IMR-90 (cell line): Measurements from ENCODE around the gene ZNF609. TPM values are rescaled to one million over a fixed set of nuclear protein-coding genes. Genes with fewer than 3 reads are reported as not detected.

Experiments used
- ATAC-seq: fragments of 200-7000 bp; cut with Tn5 transposase; 2 replicates; pipeline ENCODE4 v1.9.1; 2020; ENCODE audit warnings: low read depth, mild to moderate bottlenecking, moderate library complexity
- BruUV-seq: library from RNA; stranded (reverse); fragments of 400-500 nt; replicated peaks from 2 replicates; lab custom pipeline; 2021; lab: Mats Ljungman, UMichigan
- CTCF ChIA-PET: fragments of 300-600 bp; formaldehyde crosslinking; extraction: SDS; loops from one replicate; lab custom pipeline; 2021; ENCODE audit warnings: antibody characterized with exemption; lab: Yijun Ruan, JAX
- POLR2A ChIA-PET: fragments of 300-600 bp; sonication (Branson Sonifier 250); formaldehyde crosslinking; loops from one replicate; lab custom pipeline; 2022; ENCODE audit warnings: antibody characterized with exemption; ENCODE audit not compliant: unreplicated experiment; lab: Charles Lee
- DNase-seq: peaks from one replicate; pipeline ENCODE4 v3.0.0; 2013
- H2AFZ ChIP-seq: replicated peaks from 2 replicates; pipeline ENCODE3; 2013; ENCODE audit warnings: low read length, mild to moderate bottlenecking; ENCODE audit not compliant: poor library complexity
- H2AK5ac ChIP-seq: 2 replicates; pipeline ENCODE4 v1.6.1; 2013; ENCODE audit warnings: low read depth, low read length, inconsistent platforms
- H2AK9ac ChIP-seq: replicated peaks from 2 replicates; pipeline ENCODE3; 2013; ENCODE audit warnings: mild to moderate bottlenecking, low read depth, low read length, moderate library complexity; ENCODE audit not compliant: poor library complexity
- H2BK120ac ChIP-seq: 2 replicates; pipeline ENCODE4 v1.6.1; 2013; ENCODE audit warnings: low read depth, low read length, inconsistent platforms
- H2BK15ac ChIP-seq: 3 replicates; pipeline ENCODE4 v1.6.1; 2013; ENCODE audit warnings: low read depth, low read length, inconsistent platforms
- H2BK20ac ChIP-seq: 2 replicates; pipeline ENCODE4 v1.6.1; 2013; ENCODE audit warnings: low read depth, mild to moderate bottlenecking, inconsistent platforms, low read length, moderate library complexity
- H2BK5ac ChIP-seq: 2 replicates; pipeline ENCODE4 v1.6.1; 2013; ENCODE audit warnings: mild to moderate bottlenecking, low read depth, low read length, inconsistent platforms; ENCODE audit not compliant: poor library complexity, severe bottlenecking
- H3K14ac ChIP-seq: replicated peaks from 2 replicates; pipeline ENCODE4 v1.6.1; 2013; ENCODE audit warnings: low read depth, low read length, inconsistent platforms
- H3K18ac ChIP-seq: 2 replicates; pipeline ENCODE4 v1.6.1; 2013; ENCODE audit warnings: low read depth, low read length, control low read depth
- H3K23ac ChIP-seq: 2 replicates; pipeline ENCODE4 v1.6.1; 2013; ENCODE audit warnings: low read depth, low read length, inconsistent platforms
- H3K27ac ChIP-seq: 2 replicates; pipeline ENCODE4 v1.5.1; 2013; ENCODE audit warnings: mild to moderate bottlenecking, control low read depth, low read length; ENCODE audit not compliant: insufficient read depth
- H3K27me3 ChIP-seq: 2 replicates; pipeline ENCODE4 v1.6.1; 2013; ENCODE audit warnings: low read length; ENCODE audit not compliant: control insufficient read depth, insufficient read depth
- H3K36me3 ChIP-seq: 2 replicates; pipeline ENCODE4 v1.6.1; 2013; ENCODE audit warnings: low read length, mixed read lengths; ENCODE audit not compliant: control insufficient read depth, insufficient read depth
- H3K4ac ChIP-seq: 2 replicates; pipeline ENCODE4 v1.6.1; 2013; ENCODE audit warnings: low read depth, low read length, inconsistent platforms
- H3K4me1 ChIP-seq: 2 replicates; pipeline ENCODE4 v1.6.1; 2013; ENCODE audit warnings: low read length, mixed read lengths; ENCODE audit not compliant: control insufficient read depth, insufficient read depth
- H3K4me2 ChIP-seq: 2 replicates; pipeline ENCODE4 v1.6.1; 2013; ENCODE audit warnings: low read depth, mild to moderate bottlenecking, control low read depth, low read length, moderate library complexity
- H3K4me3 ChIP-seq: 2 replicates; pipeline ENCODE4 v1.5.1; 2013; ENCODE audit warnings: low read depth, mild to moderate bottlenecking, control low read depth, low read length, moderate library complexity; ENCODE audit not compliant: insufficient read depth
- H3K56ac ChIP-seq: 2 replicates; pipeline ENCODE4 v1.6.1; 2013; ENCODE audit warnings: low read length, inconsistent platforms; ENCODE audit not compliant: insufficient read depth; ENCODE audit errors: extremely low read depth
- H3K79me1 ChIP-seq, 2 experiments: 2 replicates each; pipeline ENCODE4 v1.6.1; 2013; ENCODE audit warnings: low read length in 2 of 2, inconsistent platforms in 1 of 2, low read depth in 1 of 2
- H3K9ac ChIP-seq: 2 replicates; pipeline ENCODE4 v1.6.1; 2013; ENCODE audit warnings: low read depth, low read length, control low read depth
- H3K9me1 ChIP-seq: 2 replicates; pipeline ENCODE4 v1.6.1; 2013; ENCODE audit warnings: low read length, inconsistent platforms; ENCODE audit not compliant: insufficient read depth
- H3K9me3 ChIP-seq: 2 replicates; pipeline ENCODE4 v1.6.1; 2013; ENCODE audit warnings: low read length; ENCODE audit not compliant: control insufficient read depth, insufficient read depth
- H4K20me1 ChIP-seq: 2 replicates; pipeline ENCODE4 v1.6.1; 2013; ENCODE audit warnings: low read length, inconsistent platforms; ENCODE audit not compliant: insufficient read depth
- H4K5ac ChIP-seq: 2 replicates; pipeline ENCODE4 v1.6.1; 2013; ENCODE audit warnings: mild to moderate bottlenecking, low read depth, low read length, control low read depth
- H4K8ac ChIP-seq, 2 experiments: 2 replicates each; pipeline ENCODE4 v1.6.1; 2013; ENCODE audit warnings: low read depth in 2 of 2, low read length in 2 of 2, control low read depth in 1 of 2, inconsistent platforms in 1 of 2
- H4K91ac ChIP-seq: 2 replicates; pipeline ENCODE4 v1.6.1; 2013; ENCODE audit warnings: low read depth, low read length, inconsistent platforms; ENCODE audit not compliant: insufficient read depth
- BHLHE40 ChIP-seq: fragments of 150-350 bp; IDR thresholded peaks from 2 replicates; pipeline ENCODE4 v1.6.1; 2016; ENCODE audit warnings: mild to moderate bottlenecking, low read depth, low read length
- CEBPB ChIP-seq: IDR thresholded peaks from 2 replicates; pipeline ENCODE4 v1.6.1; 2012; ENCODE audit warnings: low read depth, low read length, improper control_type of control experiment
- CHD1 ChIP-seq: IDR thresholded peaks from 2 replicates; pipeline ENCODE4 v1.6.1; 2012; ENCODE audit warnings: low read depth, low read length, improper control_type of control experiment
- FOS ChIP-seq: fragments of 150-350 bp; IDR thresholded peaks from 2 replicates; pipeline ENCODE4 v1.6.1; 2016; ENCODE audit warnings: low read depth, low read length
- MAFK ChIP-seq: IDR thresholded peaks from 2 replicates; pipeline ENCODE4 v1.6.1; 2012; ENCODE audit warnings: low read depth, low read length, improper control_type of control experiment
- MAZ ChIP-seq: IDR thresholded peaks from 2 replicates; pipeline ENCODE4 v1.6.1; 2012; ENCODE audit warnings: low read depth, mild to moderate bottlenecking, low read length, improper control_type of control experiment, moderate library complexity, borderline replicate concordance
- MXI1 ChIP-seq: IDR thresholded peaks from 2 replicates; pipeline ENCODE4 v1.6.1; 2012; ENCODE audit warnings: low read depth, mild to moderate bottlenecking, low read length, moderate library complexity, borderline replicate concordance
- NFE2L2 ChIP-seq: fragments of 150-350 bp; IDR thresholded peaks from 2 replicates; pipeline ENCODE4 v1.6.1; 2016; ENCODE audit warnings: low read depth, mild to moderate bottlenecking, low read length
- POLR2A ChIP-seq: IDR thresholded peaks from 2 replicates; pipeline ENCODE4 v1.6.1; 2012; ENCODE audit warnings: mild to moderate bottlenecking, low read depth, low read length
- RAD21 ChIP-seq: IDR thresholded peaks from 2 replicates; pipeline ENCODE4 v1.6.1; 2012; ENCODE audit warnings: low read length, improper control_type of control experiment
- RCOR1 ChIP-seq: IDR thresholded peaks from 2 replicates; pipeline ENCODE4 v1.6.1; 2012; ENCODE audit warnings: mild to moderate bottlenecking, low read length, improper control_type of control experiment; ENCODE audit not compliant: insufficient replicate concordance
- RFX5 ChIP-seq: IDR thresholded peaks from 2 replicates; pipeline ENCODE4 v1.8.0; 2012; ENCODE audit warnings: low read depth, mild to moderate bottlenecking, low read length, moderate library complexity
- SMC3 ChIP-seq: fragments of 150-350 bp; IDR thresholded peaks from 2 replicates; pipeline ENCODE4 v1.6.1; 2016; ENCODE audit warnings: low read depth, mild to moderate bottlenecking, antibody characterized with exemption, low read length, moderate library complexity
- WGBS, 2 experiments: methylation state at CpG; one replicate each; pipeline versions ENCODE4 v1.1.5 to v1.1.7; 2013; ENCODE audit warnings: missing lambda C conversion rate in 2 of 2; ENCODE audit not compliant: insufficient read length in 1 of 2; ENCODE audit errors: extremely low coverage in 2 of 2; 5-methylcytosine and 5-hydroxymethylcytosine counted together
- dilution Hi-C: fragments of 300-500 bp; cut with HindIII; formaldehyde crosslinking; loops from one replicate; pipeline ENCODE4 v1.14.3; 2018; ENCODE audit warnings: low sequenced_read_pairs; ENCODE audit not compliant: unreplicated experiment
- in situ Hi-C: fragments of 300-500 bp; cut with MboI; formaldehyde crosslinking; loops from 3 replicates; pipeline ENCODE4 v1.14.3; 2019; ENCODE audit warnings: low sequenced_read_pairs, inconsistent platforms, mixed read lengths
- intact Hi-C: fragments of 100-400 bp; cut with micrococcal nuclease; formaldehyde crosslinking; loops from 2 replicates; pipeline ENCODE4 v1.10.0; 2022
- polyA plus RNA-seq, 3 experiments: library from polyadenylated mRNA; depleted of rRNA; stranded (reverse); fragments of >200 nt; gene quantifications; 2 replicates each; pipeline ENCODE4 v1.2.3, GENCODE V29; 2012; ENCODE audit warnings: low replicate concordance in 1 of 3
- total RNA-seq: library from RNA; depleted of rRNA; stranded (reverse); fragments of >200 nt; gene quantifications from 2 replicates; pipeline ENCODE4 v1.2.3, GENCODE V29; 2012
- TF ChIP-seq, protein P1 (sequence below): conservative IDR thresholded peaks from 2 replicates; pipeline ENCODE4 v1.5.1; 2012; ENCODE audit warnings: mild to moderate bottlenecking, low read depth, low read length, improper control_type of control experiment
- TF ChIP-seq, protein P2 (sequence below): fragments of 150-350 bp; IDR thresholded peaks from 2 replicates; pipeline ENCODE4 v1.6.1; 2016; ENCODE audit warnings: low read depth, mild to moderate bottlenecking, low read length, moderate library complexity, borderline replicate concordance
- TF ChIP-seq, protein P3 (sequence below): fragments of 150-350 bp; IDR thresholded peaks from 2 replicates; pipeline ENCODE4 v1.6.1; 2017; ENCODE audit warnings: mild to moderate bottlenecking, antibody characterized with exemption, low read length, low read depth

Gene ZNF609
- total and polyA plus RNA-seq, 2 of the 4 experiments (the other 2 are of a cell fraction), result 10.4 to 12.5 TPM

DNA sequence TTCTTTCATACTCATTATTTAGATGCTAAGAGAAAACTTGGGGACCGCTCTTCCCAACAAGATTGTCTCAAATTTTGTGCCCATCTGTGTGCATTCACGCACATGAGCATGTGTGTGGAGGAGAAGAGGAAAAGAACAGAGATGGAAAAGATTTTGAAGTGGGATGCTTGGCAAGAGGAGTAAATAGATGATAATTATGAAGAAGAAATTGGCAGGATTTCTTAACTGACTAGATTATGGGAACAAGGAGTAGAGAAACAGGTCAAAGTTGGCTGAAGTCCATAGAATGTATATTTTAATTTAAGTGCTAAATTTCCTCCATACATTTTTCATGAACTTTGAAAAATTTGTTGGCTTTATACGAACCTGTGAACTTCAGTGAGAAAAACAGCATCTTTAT is 100.1 kb downstream of the ZNF609 start:
- dilution Hi-C loops, result no loop called here
- Histone ChIP-seq H3K9me3 (no peaks in the 10 kb centered on the region), H3K27me3 (no peaks in the 10 kb centered on the region), H2BK15ac (no peak overlapping the region), H4K8ac (no peak overlapping the region), H3K4me2 (no peak overlapping the region), H4K20me1 (peaks cover 45% of the 10 kb centered on the region), H3K36me3 (0 out of 2 replicates have a peak, but pooled peaks cover 2% of the 10 kb centered on the region), H3K27ac (no peak overlapping the region), H3K14ac (no peak overlapping the region; the same call in 1 of the 2 replicates), H4K91ac (no peak overlapping the region), H3K79me1 (peaks cover 12 to 71% of the 10 kb centered on the region in 2 experiments), H3K23ac (no peak overlapping the region), H3K56ac (no peak overlapping the region), H3K9me1 (peaks cover 9% of the 10 kb centered on the region; the same call in 1 of the 2 replicates), H4K5ac (no peak overlapping the region), H3K4me3 (no peak overlapping the region), H2AK9ac (no peak overlapping the region), H2AFZ (no peak overlapping the region), H3K4me1 (no peaks in the 10 kb centered on the region), H2BK5ac (no peak overlapping the region), H2BK120ac (no peak overlapping the region), H3K18ac (no peak overlapping the region), H3K9ac (no peak overlapping the region), H2AK5ac (no peak overlapping the region), H3K4ac (no peak overlapping the region), H2BK20ac (no peak overlapping the region)
- in situ Hi-C loops, result no loop called here
- POLR2A ChIA-PET, result no interaction called here
- no TSS peak for BruUV-seq
- 91% methylated on average over 2 of the region's 3 CpGs; no CpG with 5 or more reads in 1 of the 2 experiments for WGBS, 2 experiments
- ATAC-seq (no peak), DNase-seq (no peak)
- intact Hi-C loops, result no loop called here
- CTCF ChIA-PET, result no interaction called here
- TF ChIP-seq FOS, result no peak
- TF ChIP-seq NFE2L2, result no peak
- no peak for TF ChIP-seq RCOR1
- TF ChIP-seq, protein P1, sequence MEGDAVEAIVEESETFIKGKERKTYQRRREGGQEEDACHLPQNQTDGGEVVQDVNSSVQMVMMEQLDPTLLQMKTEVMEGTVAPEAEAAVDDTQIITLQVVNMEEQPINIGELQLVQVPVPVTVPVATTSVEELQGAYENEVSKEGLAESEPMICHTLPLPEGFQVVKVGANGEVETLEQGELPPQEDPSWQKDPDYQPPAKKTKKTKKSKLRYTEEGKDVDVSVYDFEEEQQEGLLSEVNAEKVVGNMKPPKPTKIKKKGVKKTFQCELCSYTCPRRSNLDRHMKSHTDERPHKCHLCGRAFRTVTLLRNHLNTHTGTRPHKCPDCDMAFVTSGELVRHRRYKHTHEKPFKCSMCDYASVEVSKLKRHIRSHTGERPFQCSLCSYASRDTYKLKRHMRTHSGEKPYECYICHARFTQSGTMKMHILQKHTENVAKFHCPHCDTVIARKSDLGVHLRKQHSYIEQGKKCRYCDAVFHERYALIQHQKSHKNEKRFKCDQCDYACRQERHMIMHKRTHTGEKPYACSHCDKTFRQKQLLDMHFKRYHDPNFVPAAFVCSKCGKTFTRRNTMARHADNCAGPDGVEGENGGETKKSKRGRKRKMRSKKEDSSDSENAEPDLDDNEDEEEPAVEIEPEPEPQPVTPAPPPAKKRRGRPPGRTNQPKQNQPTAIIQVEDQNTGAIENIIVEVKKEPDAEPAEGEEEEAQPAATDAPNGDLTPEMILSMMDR, result no peak
- TF ChIP-seq RFX5, result no peak
- TF ChIP-seq, protein P2, sequence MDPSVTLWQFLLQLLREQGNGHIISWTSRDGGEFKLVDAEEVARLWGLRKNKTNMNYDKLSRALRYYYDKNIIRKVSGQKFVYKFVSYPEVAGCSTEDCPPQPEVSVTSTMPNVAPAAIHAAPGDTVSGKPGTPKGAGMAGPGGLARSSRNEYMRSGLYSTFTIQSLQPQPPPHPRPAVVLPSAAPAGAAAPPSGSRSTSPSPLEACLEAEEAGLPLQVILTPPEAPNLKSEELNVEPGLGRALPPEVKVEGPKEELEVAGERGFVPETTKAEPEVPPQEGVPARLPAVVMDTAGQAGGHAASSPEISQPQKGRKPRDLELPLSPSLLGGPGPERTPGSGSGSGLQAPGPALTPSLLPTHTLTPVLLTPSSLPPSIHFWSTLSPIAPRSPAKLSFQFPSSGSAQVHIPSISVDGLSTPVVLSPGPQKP, result no peak
- TF ChIP-seq RAD21, result no peak
- no peak for TF ChIP-seq POLR2A
- TF ChIP-seq, protein P3, sequence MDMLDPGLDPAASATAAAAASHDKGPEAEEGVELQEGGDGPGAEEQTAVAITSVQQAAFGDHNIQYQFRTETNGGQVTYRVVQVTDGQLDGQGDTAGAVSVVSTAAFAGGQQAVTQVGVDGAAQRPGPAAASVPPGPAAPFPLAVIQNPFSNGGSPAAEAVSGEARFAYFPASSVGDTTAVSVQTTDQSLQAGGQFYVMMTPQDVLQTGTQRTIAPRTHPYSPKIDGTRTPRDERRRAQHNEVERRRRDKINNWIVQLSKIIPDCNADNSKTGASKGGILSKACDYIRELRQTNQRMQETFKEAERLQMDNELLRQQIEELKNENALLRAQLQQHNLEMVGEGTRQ, result no peak
- TF ChIP-seq CHD1, result no peak
- no peak for TF ChIP-seq CEBPB
- no peak for TF ChIP-seq BHLHE40
- TF ChIP-seq MXI1, result no peak
- no peak for TF ChIP-seq SMC3
- no peak for TF ChIP-seq MAZ
- no peak for TF ChIP-seq MAFK
